IMR-90 (cell line): ENCODE measurements around the gene CD209. TPM values are rescaled to one million over a fixed set of nuclear protein-coding genes. Genes with fewer than 3 reads are reported as not detected.
A peak's percentile ranks its signal among the peaks of the same experiment; 100 is the strongest.

Experiments
- ATAC-seq: fragments of 200-7000 bp; cut with Tn5 transposase; 2 replicates; pipeline ENCODE4 v1.9.1; 2020; ENCODE audit warnings: low read depth, mild to moderate bottlenecking, moderate library complexity
- BruUV-seq: library from RNA; stranded (reverse); fragments of 400-500 nt; replicated peaks from 2 replicates; lab custom pipeline; 2021; lab: Mats Ljungman, UMichigan
- CTCF ChIA-PET: fragments of 300-600 bp; formaldehyde crosslinking; extraction: SDS; loops from one replicate; lab custom pipeline; 2021; ENCODE audit warnings: antibody characterized with exemption; lab: Yijun Ruan, JAX
- POLR2A ChIA-PET: fragments of 300-600 bp; sonication (Branson Sonifier 250); formaldehyde crosslinking; loops from one replicate; lab custom pipeline; 2022; ENCODE audit warnings: antibody characterized with exemption; ENCODE audit not compliant: unreplicated experiment; lab: Charles Lee
- DNase-seq: peaks from one replicate; pipeline ENCODE4 v3.0.0; 2013
- H2AFZ ChIP-seq: replicated peaks from 2 replicates; pipeline ENCODE3; 2013; ENCODE audit warnings: low read length, mild to moderate bottlenecking; ENCODE audit not compliant: poor library complexity
- H2AK5ac ChIP-seq: 2 replicates; pipeline ENCODE4 v1.6.1; 2013; ENCODE audit warnings: low read depth, low read length, inconsistent platforms
- H2AK9ac ChIP-seq: replicated peaks from 2 replicates; pipeline ENCODE3; 2013; ENCODE audit warnings: mild to moderate bottlenecking, low read depth, low read length, moderate library complexity; ENCODE audit not compliant: poor library complexity
- H2BK120ac ChIP-seq: 2 replicates; pipeline ENCODE4 v1.6.1; 2013; ENCODE audit warnings: low read depth, low read length, inconsistent platforms
- H2BK15ac ChIP-seq: 3 replicates; pipeline ENCODE4 v1.6.1; 2013; ENCODE audit warnings: low read depth, low read length, inconsistent platforms
- H2BK20ac ChIP-seq: 2 replicates; pipeline ENCODE4 v1.6.1; 2013; ENCODE audit warnings: low read depth, mild to moderate bottlenecking, inconsistent platforms, low read length, moderate library complexity
- H2BK5ac ChIP-seq: 2 replicates; pipeline ENCODE4 v1.6.1; 2013; ENCODE audit warnings: mild to moderate bottlenecking, low read depth, low read length, inconsistent platforms; ENCODE audit not compliant: poor library complexity, severe bottlenecking
- H3K14ac ChIP-seq: replicated peaks from 2 replicates; pipeline ENCODE4 v1.6.1; 2013; ENCODE audit warnings: low read depth, low read length, inconsistent platforms
- H3K18ac ChIP-seq: 2 replicates; pipeline ENCODE4 v1.6.1; 2013; ENCODE audit warnings: low read depth, low read length, control low read depth
- H3K23ac ChIP-seq: 2 replicates; pipeline ENCODE4 v1.6.1; 2013; ENCODE audit warnings: low read depth, low read length, inconsistent platforms
- H3K27ac ChIP-seq: 2 replicates; pipeline ENCODE4 v1.5.1; 2013; ENCODE audit warnings: mild to moderate bottlenecking, control low read depth, low read length; ENCODE audit not compliant: insufficient read depth
- H3K27me3 ChIP-seq: 2 replicates; pipeline ENCODE4 v1.6.1; 2013; ENCODE audit warnings: low read length; ENCODE audit not compliant: control insufficient read depth, insufficient read depth
- H3K36me3 ChIP-seq: 2 replicates; pipeline ENCODE4 v1.6.1; 2013; ENCODE audit warnings: low read length, mixed read lengths; ENCODE audit not compliant: control insufficient read depth, insufficient read depth
- H3K4ac ChIP-seq: 2 replicates; pipeline ENCODE4 v1.6.1; 2013; ENCODE audit warnings: low read depth, low read length, inconsistent platforms
- H3K4me1 ChIP-seq: 2 replicates; pipeline ENCODE4 v1.6.1; 2013; ENCODE audit warnings: low read length, mixed read lengths; ENCODE audit not compliant: control insufficient read depth, insufficient read depth
- H3K4me2 ChIP-seq: 2 replicates; pipeline ENCODE4 v1.6.1; 2013; ENCODE audit warnings: low read depth, mild to moderate bottlenecking, control low read depth, low read length, moderate library complexity
- H3K4me3 ChIP-seq: 2 replicates; pipeline ENCODE4 v1.5.1; 2013; ENCODE audit warnings: low read depth, mild to moderate bottlenecking, control low read depth, low read length, moderate library complexity; ENCODE audit not compliant: insufficient read depth
- H3K56ac ChIP-seq: 2 replicates; pipeline ENCODE4 v1.6.1; 2013; ENCODE audit warnings: low read length, inconsistent platforms; ENCODE audit not compliant: insufficient read depth; ENCODE audit errors: extremely low read depth
- H3K79me1 ChIP-seq, 2 experiments: 2 replicates each; pipeline ENCODE4 v1.6.1; 2013; ENCODE audit warnings: low read length in 2 of 2, inconsistent platforms in 1 of 2, low read depth in 1 of 2
- H3K9ac ChIP-seq: 2 replicates; pipeline ENCODE4 v1.6.1; 2013; ENCODE audit warnings: low read depth, low read length, control low read depth
- H3K9me1 ChIP-seq: 2 replicates; pipeline ENCODE4 v1.6.1; 2013; ENCODE audit warnings: low read length, inconsistent platforms; ENCODE audit not compliant: insufficient read depth
- H3K9me3 ChIP-seq: 2 replicates; pipeline ENCODE4 v1.6.1; 2013; ENCODE audit warnings: low read length; ENCODE audit not compliant: control insufficient read depth, insufficient read depth
- H4K20me1 ChIP-seq: 2 replicates; pipeline ENCODE4 v1.6.1; 2013; ENCODE audit warnings: low read length, inconsistent platforms; ENCODE audit not compliant: insufficient read depth
- H4K5ac ChIP-seq: 2 replicates; pipeline ENCODE4 v1.6.1; 2013; ENCODE audit warnings: mild to moderate bottlenecking, low read depth, low read length, control low read depth
- H4K8ac ChIP-seq, 2 experiments: 2 replicates each; pipeline ENCODE4 v1.6.1; 2013; ENCODE audit warnings: low read depth in 2 of 2, low read length in 2 of 2, control low read depth in 1 of 2, inconsistent platforms in 1 of 2
- H4K91ac ChIP-seq: 2 replicates; pipeline ENCODE4 v1.6.1; 2013; ENCODE audit warnings: low read depth, low read length, inconsistent platforms; ENCODE audit not compliant: insufficient read depth
- BHLHE40 ChIP-seq: fragments of 150-350 bp; IDR thresholded peaks from 2 replicates; pipeline ENCODE4 v1.6.1; 2016; ENCODE audit warnings: mild to moderate bottlenecking, low read depth, low read length
- CEBPB ChIP-seq: IDR thresholded peaks from 2 replicates; pipeline ENCODE4 v1.6.1; 2012; ENCODE audit warnings: low read depth, low read length, improper control_type of control experiment
- CHD1 ChIP-seq: IDR thresholded peaks from 2 replicates; pipeline ENCODE4 v1.6.1; 2012; ENCODE audit warnings: low read depth, low read length, improper control_type of control experiment
- FOS ChIP-seq: fragments of 150-350 bp; IDR thresholded peaks from 2 replicates; pipeline ENCODE4 v1.6.1; 2016; ENCODE audit warnings: low read depth, low read length
- MAFK ChIP-seq: IDR thresholded peaks from 2 replicates; pipeline ENCODE4 v1.6.1; 2012; ENCODE audit warnings: low read depth, low read length, improper control_type of control experiment
- MAZ ChIP-seq: IDR thresholded peaks from 2 replicates; pipeline ENCODE4 v1.6.1; 2012; ENCODE audit warnings: low read depth, mild to moderate bottlenecking, low read length, improper control_type of control experiment, moderate library complexity, borderline replicate concordance
- MXI1 ChIP-seq: IDR thresholded peaks from 2 replicates; pipeline ENCODE4 v1.6.1; 2012; ENCODE audit warnings: low read depth, mild to moderate bottlenecking, low read length, moderate library complexity, borderline replicate concordance
- NFE2L2 ChIP-seq: fragments of 150-350 bp; IDR thresholded peaks from 2 replicates; pipeline ENCODE4 v1.6.1; 2016; ENCODE audit warnings: low read depth, mild to moderate bottlenecking, low read length
- POLR2A ChIP-seq: IDR thresholded peaks from 2 replicates; pipeline ENCODE4 v1.6.1; 2012; ENCODE audit warnings: mild to moderate bottlenecking, low read depth, low read length
- RAD21 ChIP-seq: IDR thresholded peaks from 2 replicates; pipeline ENCODE4 v1.6.1; 2012; ENCODE audit warnings: low read length, improper control_type of control experiment
- RCOR1 ChIP-seq: IDR thresholded peaks from 2 replicates; pipeline ENCODE4 v1.6.1; 2012; ENCODE audit warnings: mild to moderate bottlenecking, low read length, improper control_type of control experiment; ENCODE audit not compliant: insufficient replicate concordance
- RFX5 ChIP-seq: IDR thresholded peaks from 2 replicates; pipeline ENCODE4 v1.8.0; 2012; ENCODE audit warnings: low read depth, mild to moderate bottlenecking, low read length, moderate library complexity
- SMC3 ChIP-seq: fragments of 150-350 bp; IDR thresholded peaks from 2 replicates; pipeline ENCODE4 v1.6.1; 2016; ENCODE audit warnings: low read depth, mild to moderate bottlenecking, antibody characterized with exemption, low read length, moderate library complexity
- USF2 ChIP-seq: fragments of 150-350 bp; IDR thresholded peaks from 2 replicates; pipeline ENCODE4 v1.6.1; 2017; ENCODE audit warnings: mild to moderate bottlenecking, antibody characterized with exemption, low read length, low read depth
- WGBS, 2 experiments: methylation state at CpG; one replicate each; pipeline versions ENCODE4 v1.1.5 to v1.1.7; 2013; ENCODE audit warnings: missing lambda C conversion rate in 2 of 2; ENCODE audit not compliant: insufficient read length in 1 of 2; ENCODE audit errors: extremely low coverage in 2 of 2; 5-methylcytosine and 5-hydroxymethylcytosine counted together
- dilution Hi-C: fragments of 300-500 bp; cut with HindIII; formaldehyde crosslinking; loops from one replicate; pipeline ENCODE4 v1.14.3; 2018; ENCODE audit warnings: low sequenced_read_pairs; ENCODE audit not compliant: unreplicated experiment
- in situ Hi-C: fragments of 300-500 bp; cut with MboI; formaldehyde crosslinking; loops from 3 replicates; pipeline ENCODE4 v1.14.3; 2019; ENCODE audit warnings: low sequenced_read_pairs, inconsistent platforms, mixed read lengths
- intact Hi-C: fragments of 100-400 bp; cut with micrococcal nuclease; formaldehyde crosslinking; loops from 2 replicates; pipeline ENCODE4 v1.10.0; 2022
- polyA plus RNA-seq, 3 experiments: library from polyadenylated mRNA; depleted of rRNA; stranded (reverse); fragments of >200 nt; gene quantifications; 2 replicates each; pipeline ENCODE4 v1.2.3, GENCODE V29; 2012; ENCODE audit warnings: low replicate concordance in 1 of 3
- total RNA-seq: library from RNA; depleted of rRNA; stranded (reverse); fragments of >200 nt; gene quantifications from 2 replicates; pipeline ENCODE4 v1.2.3, GENCODE V29; 2012
- TF ChIP-seq, protein P1 (sequence below): fragments of 150-350 bp; IDR thresholded peaks from 2 replicates; pipeline ENCODE4 v1.6.1; 2016; ENCODE audit warnings: low read depth, mild to moderate bottlenecking, low read length, moderate library complexity, borderline replicate concordance
- TF ChIP-seq, protein P2 (sequence below): conservative IDR thresholded peaks from 2 replicates; pipeline ENCODE4 v1.5.1; 2012; ENCODE audit warnings: mild to moderate bottlenecking, low read depth, low read length, improper control_type of control experiment

The CD209 gene
- total and polyA plus RNA-seq, 2 of the 4 experiments (the other 2 are of a cell fraction), result not detected

GRCh38 chr19:7743425-7743841, 3.9 kb downstream of the CD209 start:
- H4K5ac ChIP-seq, result no peak overlapping the region
- no peaks in the 10 kb centered on the region for H4K20me1 ChIP-seq
- H3K4me3 ChIP-seq, result no peak overlapping the region
- no TSS peak for BruUV-seq
- no peaks in the 10 kb centered on the region for H3K4me1 ChIP-seq
- H2BK15ac ChIP-seq, result no peak overlapping the region
- H3K27me3 ChIP-seq, result peaks cover 9% of the 10 kb centered on the region
- H4K91ac ChIP-seq, result no peak overlapping the region
- no peak for ATAC-seq
- H4K8ac ChIP-seq, result no peak overlapping the region
- dilution Hi-C loops, result no loop called here
- no peak overlapping the region for H3K4ac ChIP-seq
- no peaks in the 10 kb centered on the region for H3K9me3 ChIP-seq
- no peak overlapping the region for H3K14ac ChIP-seq
- peak overlapping the region; percentile 19 for H2AFZ ChIP-seq
- CTCF ChIA-PET, result no interaction called here
- POLR2A ChIA-PET, result no interaction called here
- H2BK120ac ChIP-seq, result no peak overlapping the region
- no peak overlapping the region for H3K4me2 ChIP-seq
- WGBS, 2 experiments, result 80% methylated on average over 1 of the region's 2 CpGs; no CpG with 5 or more reads in 1 of the 2 experiments
- in situ Hi-C loops, result no loop called here
- H3K36me3 ChIP-seq, result no peaks in the 10 kb centered on the region
- TF ChIP-seq RAD21, result no peak
- no peak for TF ChIP-seq CHD1
- TF ChIP-seq MAZ, result no peak
- TF ChIP-seq BHLHE40, result no peak
- no peak for TF ChIP-seq RFX5
- TF ChIP-seq, protein P1, sequence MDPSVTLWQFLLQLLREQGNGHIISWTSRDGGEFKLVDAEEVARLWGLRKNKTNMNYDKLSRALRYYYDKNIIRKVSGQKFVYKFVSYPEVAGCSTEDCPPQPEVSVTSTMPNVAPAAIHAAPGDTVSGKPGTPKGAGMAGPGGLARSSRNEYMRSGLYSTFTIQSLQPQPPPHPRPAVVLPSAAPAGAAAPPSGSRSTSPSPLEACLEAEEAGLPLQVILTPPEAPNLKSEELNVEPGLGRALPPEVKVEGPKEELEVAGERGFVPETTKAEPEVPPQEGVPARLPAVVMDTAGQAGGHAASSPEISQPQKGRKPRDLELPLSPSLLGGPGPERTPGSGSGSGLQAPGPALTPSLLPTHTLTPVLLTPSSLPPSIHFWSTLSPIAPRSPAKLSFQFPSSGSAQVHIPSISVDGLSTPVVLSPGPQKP, result no peak
- no peak for TF ChIP-seq POLR2A
- TF ChIP-seq CEBPB, result no peak
- TF ChIP-seq MXI1, result no peak
- no peak for TF ChIP-seq USF2
- TF ChIP-seq MAFK, result no peak
- TF ChIP-seq, protein P2, sequence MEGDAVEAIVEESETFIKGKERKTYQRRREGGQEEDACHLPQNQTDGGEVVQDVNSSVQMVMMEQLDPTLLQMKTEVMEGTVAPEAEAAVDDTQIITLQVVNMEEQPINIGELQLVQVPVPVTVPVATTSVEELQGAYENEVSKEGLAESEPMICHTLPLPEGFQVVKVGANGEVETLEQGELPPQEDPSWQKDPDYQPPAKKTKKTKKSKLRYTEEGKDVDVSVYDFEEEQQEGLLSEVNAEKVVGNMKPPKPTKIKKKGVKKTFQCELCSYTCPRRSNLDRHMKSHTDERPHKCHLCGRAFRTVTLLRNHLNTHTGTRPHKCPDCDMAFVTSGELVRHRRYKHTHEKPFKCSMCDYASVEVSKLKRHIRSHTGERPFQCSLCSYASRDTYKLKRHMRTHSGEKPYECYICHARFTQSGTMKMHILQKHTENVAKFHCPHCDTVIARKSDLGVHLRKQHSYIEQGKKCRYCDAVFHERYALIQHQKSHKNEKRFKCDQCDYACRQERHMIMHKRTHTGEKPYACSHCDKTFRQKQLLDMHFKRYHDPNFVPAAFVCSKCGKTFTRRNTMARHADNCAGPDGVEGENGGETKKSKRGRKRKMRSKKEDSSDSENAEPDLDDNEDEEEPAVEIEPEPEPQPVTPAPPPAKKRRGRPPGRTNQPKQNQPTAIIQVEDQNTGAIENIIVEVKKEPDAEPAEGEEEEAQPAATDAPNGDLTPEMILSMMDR, result no peak
- TF ChIP-seq NFE2L2, result no peak
- no peak for TF ChIP-seq SMC3
- no peak for TF ChIP-seq RCOR1
- no peak for TF ChIP-seq FOS
- H2AK9ac ChIP-seq, result no peak overlapping the region
- H3K9me1 ChIP-seq, result no peaks in the 10 kb centered on the region
- no peak overlapping the region for H3K27ac ChIP-seq
- intact Hi-C loops, result no loop called here
- no peaks in the 10 kb centered on the region for H3K79me1 ChIP-seq
- no peak overlapping the region for H2AK5ac ChIP-seq
- H3K9ac ChIP-seq, result no peak overlapping the region
- no peak overlapping the region for H2BK20ac ChIP-seq
- no peak overlapping the region for H3K23ac ChIP-seq
- no peak overlapping the region for H3K18ac ChIP-seq
- H2BK5ac ChIP-seq, result no peak overlapping the region
- no peak overlapping the region for H3K56ac ChIP-seq
- DNase-seq, result no peak
